ENCODE results near the gene PLCG1.
"Not testable (repeated sequence)": the region's sequence is repeated elsewhere in the genome, so short reads cannot be mapped to it uniquely, and the experiment has no call there.

PLCG1 gene

DNA sequence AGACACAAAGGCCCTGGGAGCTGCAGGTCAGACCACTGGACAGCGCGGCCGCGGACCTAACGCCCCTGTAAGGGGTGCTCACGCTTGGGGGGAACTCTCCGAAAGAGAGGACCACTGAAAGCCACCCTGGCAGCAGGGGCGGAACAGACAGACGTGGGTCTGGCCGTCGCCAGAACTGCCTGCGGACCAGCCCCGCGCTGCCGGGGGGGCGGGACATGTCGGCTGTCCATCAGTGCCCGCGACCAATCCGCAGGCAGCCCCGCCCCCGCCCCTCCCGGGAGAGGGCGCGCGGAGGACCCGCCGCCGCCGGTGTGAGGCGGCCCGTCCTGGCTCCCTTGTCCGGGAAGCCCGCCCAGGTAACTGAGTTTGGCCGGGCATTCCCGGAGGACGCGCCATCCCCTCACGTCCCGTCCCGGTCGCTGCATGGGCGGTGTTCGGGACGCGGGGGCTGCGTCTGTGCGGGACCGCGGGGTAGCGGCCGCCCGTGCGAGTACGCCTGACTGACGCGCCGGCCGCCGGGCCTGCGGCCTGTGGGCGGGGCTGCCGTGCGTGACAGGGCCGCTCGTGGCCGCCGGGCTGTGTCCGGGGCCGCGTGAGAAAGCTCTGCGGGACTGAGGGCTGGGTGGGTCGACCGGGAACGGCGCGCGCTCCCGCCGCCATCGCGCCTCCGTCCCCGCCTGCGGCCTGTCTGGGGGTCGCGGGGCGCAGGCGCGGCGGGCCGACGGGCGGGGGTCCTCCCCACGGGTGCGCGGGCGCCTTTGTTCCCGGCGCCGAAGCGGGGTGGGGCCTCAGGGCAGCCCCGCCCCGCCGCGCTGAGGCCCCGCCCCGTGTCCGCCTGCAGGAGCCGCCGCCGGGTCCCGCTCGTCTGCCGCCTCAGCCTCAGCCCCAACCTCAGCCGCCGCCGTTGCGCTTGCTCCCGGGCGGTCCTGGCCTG is at the start of gene PLCG1:
PLCG1 (plus strand) TSS at position 864 of the 934 bp plus-strand sequence. CDS start 99 bp downstream, outside the sequence.
- DNase-seq = peak; percentile 72

GRCh38 chr20:41087777-41088176 is 49.6 kb upstream of the PLCG1 start:
- no peak for DNase-seq

DNA sequence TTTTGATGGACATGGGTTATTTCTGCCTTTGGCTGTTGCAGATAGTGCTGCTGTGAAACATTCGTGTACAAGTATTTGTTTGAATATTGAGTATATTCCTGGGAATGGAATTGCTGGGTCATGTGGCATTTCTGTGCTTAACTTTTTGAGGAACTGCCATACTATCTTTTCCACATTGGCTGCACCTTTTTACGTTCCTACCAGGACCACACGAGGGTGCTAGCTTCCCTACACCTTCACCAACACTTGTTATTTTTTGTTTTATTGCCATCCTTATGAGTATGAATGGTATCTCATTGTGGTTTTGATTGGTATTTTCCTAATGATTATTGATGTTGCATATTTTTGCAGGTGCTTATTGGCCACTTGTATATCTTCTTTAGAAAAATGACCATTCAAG is 47.8 kb upstream of the PLCG1 start:
- DNase-seq = no peak

- no peak for DNase-seq
Observed at GRCh38 chr20:41091927-41092326, 45.4 kb upstream of the PLCG1 start.

GRCh38 chr20:41094353-41095055 is 42.8 kb upstream of the PLCG1 start:
- no peak for DNase-seq

DNA sequence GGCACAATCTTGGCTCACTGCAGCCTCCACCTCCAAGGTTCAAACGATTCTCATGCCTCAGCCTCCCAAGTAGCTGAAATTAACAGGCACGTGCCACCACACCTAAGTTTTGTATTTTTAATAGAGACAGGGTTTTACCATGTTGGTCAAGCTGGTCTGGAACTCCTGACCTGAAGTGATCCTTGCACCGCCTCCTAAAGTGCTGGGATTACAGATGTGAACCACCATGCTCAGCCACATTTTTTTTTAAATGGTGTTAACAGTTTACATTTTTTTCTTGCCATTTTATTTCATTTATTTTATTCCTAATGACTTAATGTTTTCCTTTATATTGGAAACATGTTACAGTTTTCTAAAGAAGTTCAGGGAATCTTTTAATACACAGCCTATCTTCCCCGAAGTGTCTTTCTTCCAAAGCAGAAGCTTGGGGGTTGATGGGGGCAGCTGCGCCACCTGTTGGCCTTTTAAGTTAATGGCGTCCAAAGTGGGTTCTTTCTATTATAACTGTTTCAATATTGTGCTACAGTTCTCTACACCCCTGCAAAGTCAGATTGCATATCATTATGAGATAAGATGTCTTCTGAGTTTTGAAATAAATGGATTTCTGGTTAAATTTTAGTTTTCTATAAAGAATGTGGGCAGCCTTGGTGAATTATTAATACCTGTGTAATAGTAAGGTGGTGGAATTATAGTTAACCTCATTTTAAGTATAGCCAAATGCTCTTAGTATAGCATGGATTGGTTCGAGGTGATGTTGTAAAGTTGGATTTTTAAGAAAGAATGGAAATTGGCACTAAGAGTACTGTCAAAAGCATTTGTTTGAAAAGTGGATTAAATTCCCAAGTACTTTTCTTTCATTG is 42.0 kb upstream of the PLCG1 start:
- peak; percentile 14 for DNase-seq

- no peak for DNase-seq
Observed at GRCh38 chr20:41098703-41099250, 38.6 kb upstream of the PLCG1 start.

DNA sequence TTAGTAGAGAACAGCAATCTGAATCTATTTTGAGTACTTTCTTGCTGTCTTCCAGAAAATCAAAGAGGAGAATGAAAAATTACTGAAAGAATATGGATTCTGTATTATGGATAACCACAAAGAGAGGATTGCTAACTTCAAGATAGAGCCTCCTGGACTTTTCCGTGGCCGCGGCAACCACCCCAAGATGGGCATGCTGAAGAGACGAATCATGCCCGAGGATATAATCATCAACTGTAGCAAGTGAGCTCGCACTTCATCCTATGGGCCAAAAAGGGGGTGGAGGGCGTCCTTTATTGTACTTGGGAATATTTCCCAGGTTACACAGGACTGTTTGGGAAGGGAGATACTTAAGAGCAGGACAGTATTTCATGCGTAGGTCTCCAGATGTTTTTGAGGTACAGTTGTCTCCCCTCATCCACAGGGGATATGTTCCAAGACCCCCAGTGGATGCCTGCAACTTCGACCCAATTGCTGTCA is 37.3 kb upstream of the PLCG1 start:
- no peak for DNase-seq

DNA sequence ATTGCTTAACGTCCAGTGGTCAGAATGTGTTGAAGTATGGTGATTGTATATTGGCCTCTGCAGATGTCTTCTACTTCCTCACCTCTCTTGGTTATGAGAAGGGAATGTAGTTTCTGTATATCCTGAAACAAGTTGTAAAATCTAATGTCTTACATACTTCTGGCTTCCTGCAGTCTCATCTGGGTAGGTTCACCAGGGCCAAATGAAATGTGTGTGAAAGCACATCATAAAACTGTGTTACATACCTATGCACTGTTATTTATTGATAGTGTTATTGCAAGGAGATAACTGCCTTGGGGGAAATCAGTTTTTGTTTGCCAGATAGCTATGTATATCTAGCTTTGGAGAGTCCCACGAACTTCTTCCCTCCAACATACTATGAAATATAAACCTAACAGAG is 35.7 kb upstream of the PLCG1 start:
- no peak for DNase-seq

DNA sequence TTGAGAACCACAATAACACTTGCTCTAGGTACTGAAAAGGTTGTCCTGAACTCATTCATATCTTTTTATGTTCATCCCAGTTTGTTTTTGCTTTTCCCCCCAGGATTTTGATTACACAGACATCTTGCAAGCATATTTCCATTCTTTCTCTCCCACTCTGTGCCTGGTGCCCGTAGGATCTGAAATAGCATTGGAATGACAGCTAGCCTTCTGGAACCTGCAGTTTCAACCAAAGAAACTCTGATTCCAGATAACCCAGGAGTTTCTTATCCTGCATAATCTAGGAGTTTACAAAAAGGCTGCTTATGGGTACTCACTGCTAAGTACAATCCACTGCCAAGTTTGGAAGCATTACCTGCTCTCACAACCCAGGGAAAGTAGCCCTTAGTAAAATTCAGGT is 28.8 kb upstream of the PLCG1 start:
- DNase-seq = no peak

GRCh38 chr20:41110012-41110411 is 27.3 kb upstream of the PLCG1 start:
- no peak for DNase-seq

DNA sequence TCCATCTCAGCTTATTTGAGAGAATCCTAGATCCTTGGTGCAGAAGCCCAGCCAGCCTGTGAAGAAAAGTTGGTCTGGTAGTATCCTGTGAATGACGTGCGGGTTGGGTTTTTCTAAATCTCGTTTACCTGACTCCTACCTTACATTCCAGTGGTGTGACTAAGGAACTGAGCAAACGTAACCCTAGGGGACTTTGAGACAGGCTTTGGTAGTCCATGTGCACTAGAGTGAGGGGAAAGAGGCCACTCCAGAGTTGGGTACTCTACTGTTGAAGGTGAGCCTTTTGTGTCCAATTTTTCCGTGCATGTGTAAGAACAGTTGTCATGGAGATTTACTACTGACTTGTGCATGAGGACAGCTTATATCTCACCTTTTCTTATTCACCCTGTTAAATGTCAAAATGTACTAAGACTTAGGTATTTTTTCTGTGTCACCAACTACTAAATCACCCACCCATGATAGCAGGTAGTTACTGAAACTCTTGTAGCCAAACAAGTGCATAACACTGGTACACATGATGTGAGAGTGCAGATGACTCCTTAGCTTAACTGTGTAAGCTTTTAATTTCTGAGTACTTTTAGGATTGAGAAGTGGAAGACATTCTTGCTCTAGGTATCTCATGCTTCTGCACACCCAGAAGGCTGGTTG is 26.3 kb upstream of the PLCG1 start:
- DNase-seq = no peak

- no peak for DNase-seq
Observed at GRCh38 chr20:41111578-41111951, 25.8 kb upstream of the PLCG1 start.

GRCh38 chr20:41116282-41116956 is 20.9 kb upstream of the PLCG1 start:
- no peak for DNase-seq

DNA sequence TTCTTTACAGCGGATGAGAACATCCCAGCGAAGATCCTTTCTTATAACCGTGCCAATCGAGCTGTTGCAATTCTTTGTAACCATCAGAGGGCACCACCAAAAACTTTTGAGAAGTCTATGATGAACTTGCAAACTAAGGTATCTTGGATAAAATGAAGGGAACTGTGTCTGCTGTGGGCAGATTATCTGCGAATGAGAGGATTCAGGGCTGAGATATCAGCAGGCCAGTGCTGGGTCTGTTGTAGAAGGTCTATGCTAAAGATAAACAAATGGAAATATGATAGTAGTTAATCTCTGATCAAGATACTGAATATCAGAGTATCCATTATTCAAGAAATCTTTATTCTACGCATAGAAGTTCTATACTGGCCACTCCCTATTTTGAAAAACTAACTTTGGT is 19.2 kb upstream of the PLCG1 start:
- DNase-seq = not testable (repeated sequence)

DNA sequence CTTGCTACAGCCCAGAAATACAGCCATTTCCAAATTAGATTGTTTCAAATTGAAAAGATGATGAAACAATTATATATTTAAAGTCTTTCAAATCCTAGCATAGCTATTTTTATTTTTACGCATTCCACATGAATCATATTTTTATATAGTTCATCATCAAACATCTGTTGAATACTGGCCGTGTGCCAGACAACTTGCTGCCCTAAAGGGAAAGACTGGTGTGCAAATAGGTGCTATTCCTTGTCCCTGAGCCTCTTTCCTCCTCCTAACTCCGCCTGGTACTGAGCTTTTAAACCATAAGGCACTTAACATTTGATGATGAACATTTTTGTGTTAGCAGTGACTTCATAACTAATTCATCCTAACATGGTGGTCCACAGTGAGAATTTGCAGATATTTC is 18.7 kb upstream of the PLCG1 start:
- no peak for DNase-seq

DNA sequence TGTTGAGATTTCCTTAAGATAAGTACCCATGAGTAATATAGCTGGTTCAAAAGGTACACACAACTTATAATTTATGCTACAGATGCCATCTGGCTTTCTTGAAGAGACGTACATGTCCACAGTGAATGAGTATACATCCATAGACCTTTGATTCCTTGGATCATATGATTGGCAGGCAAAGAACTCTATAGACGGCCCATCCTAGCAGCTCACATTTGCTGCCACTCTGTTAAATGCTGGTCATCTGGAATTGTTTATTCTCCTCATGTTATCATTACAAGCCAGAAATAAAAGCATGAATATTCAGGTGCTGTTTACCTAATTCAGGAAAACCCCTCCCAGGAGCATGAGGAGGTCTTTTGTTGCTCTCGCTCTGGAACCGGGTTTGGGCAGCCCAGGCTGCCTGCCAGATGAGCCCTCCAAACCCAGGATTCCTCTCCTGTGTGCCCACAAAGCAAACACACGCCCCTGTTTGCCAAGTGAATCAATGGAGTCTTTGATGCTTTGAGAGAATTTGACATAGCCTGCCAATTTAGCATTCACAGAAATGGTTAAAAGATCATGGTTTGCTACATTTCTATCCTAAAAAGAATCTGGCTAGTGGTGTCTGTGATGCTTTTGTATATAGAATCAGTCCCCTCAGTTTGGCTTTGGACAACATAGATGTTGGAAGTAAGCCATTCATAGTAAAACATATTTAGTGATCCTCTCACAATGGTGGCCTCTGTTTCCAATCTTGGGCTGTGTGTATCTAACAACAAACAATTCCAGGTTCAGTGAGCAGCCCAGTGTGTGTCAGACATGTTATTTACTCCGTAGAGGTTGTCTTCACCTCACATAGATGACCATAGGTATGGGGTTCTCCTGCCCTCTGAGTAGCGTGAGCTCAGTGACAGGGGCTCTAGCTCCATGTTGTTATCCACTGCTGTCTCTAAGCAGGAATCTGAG is 17.5 kb upstream of the PLCG1 start:
- DNase-seq = no peak

GRCh38 chr20:41121399-41121798 is 15.9 kb upstream of the PLCG1 start:
- DNase-seq = no peak

GRCh38 chr20:41123631-41124030 is 13.7 kb upstream of the PLCG1 start:
- no peak for DNase-seq

- no peak for DNase-seq
Observed at GRCh38 chr20:41124451-41125094, 12.8 kb upstream of the PLCG1 start.

All from DMS153 (cell line).